Activated CD8-positive, alpha-beta memory T cell treated with anti-CD3 and anti-CD28 coated beads for 36 hours (primary cell): Measurements from ENCODE around the gene TSKU. TPM values are rescaled to one million over a fixed set of nuclear protein-coding genes. Genes with fewer than 3 reads are reported as not detected.

Experiments
- CTCF ChIA-PET: fragments of 350-600 bp; sonication (Branson Sonifier 250); formaldehyde crosslinking; loops from one replicate; lab custom pipeline; 2021; ENCODE audit warnings: antibody characterized with exemption; lab: Charles Lee
- POLR2A ChIA-PET: fragments of 350-600 bp; sonication (Branson Sonifier 250); formaldehyde crosslinking; loops from one replicate; lab custom pipeline; 2021; ENCODE audit warnings: antibody characterized with exemption; lab: Charles Lee
- total RNA-seq, 2 experiments: library from RNA; stranded (reverse); gene quantifications; one replicate each; pipeline ENCODE4 v1.2.3, GENCODE V29; 2021

TSKU gene
- total RNA-seq, 2 experiments from 2014 or later: 1.4 to 1.5 TPM

GRCh38 chr11:76768088-76768908 is 14.9 kb upstream of the TSKU start:
- POLR2A ChIA-PET: no interaction called here
- CTCF ChIA-PET: interaction anchor here (1.0 kb wide), 1 partner anchor 34 kb away, joined by 3 read pairs; no protein-coding TSS in a partner anchor

GRCh38 chr11:76768909-76769560 is 14.1 kb upstream of the TSKU start:
- POLR2A ChIA-PET: no interaction called here
- CTCF ChIA-PET: no interaction called here

- ChIA-PET CTCF (no interaction called here), POLR2A (no interaction called here)
Observed at GRCh38 chr11:76769645-76770586, 13.2 kb upstream of the TSKU start.

GRCh38 chr11:76770642-76771445 is 12.3 kb upstream of the TSKU start:
- ChIA-PET CTCF (no interaction called here), POLR2A (no interaction called here)

- ChIA-PET CTCF (no interaction called here), POLR2A (no interaction called here)
Observed at GRCh38 chr11:76771446-76772099, 11.6 kb upstream of the TSKU start.

GRCh38 chr11:76772100-76772782 is 10.9 kb upstream of the TSKU start:
- ChIA-PET CTCF (no interaction called here), POLR2A (no interaction called here)

- POLR2A ChIA-PET: no interaction called here
- CTCF ChIA-PET: no interaction called here
Observed at GRCh38 chr11:76772783-76773106, 10.4 kb upstream of the TSKU start.

- CTCF ChIA-PET: interaction anchor here (0.9 kb wide), 1 partner anchor 25 kb away, joined by 3 read pairs; no protein-coding TSS in a partner anchor
- POLR2A ChIA-PET: no interaction called here
Observed at GRCh38 chr11:76773921-76774361, 9.2 kb upstream of the TSKU start.

- POLR2A ChIA-PET: no interaction called here
- CTCF ChIA-PET: no interaction called here
Observed at GRCh38 chr11:76776472-76776871, 6.7 kb upstream of the TSKU start.

- CTCF ChIA-PET: no interaction called here
Observed at GRCh38 chr11:76777305-76777704, 5.9 kb upstream of the TSKU start.

GRCh38 chr11:76777876-76778275 is 5.3 kb upstream of the TSKU start:
- POLR2A ChIA-PET: no interaction called here
- CTCF ChIA-PET: no interaction called here

More at GRCh38 chr11:76777305-76777704, 5.9 kb upstream of the TSKU start:
- POLR2A ChIA-PET: no interaction called here

GRCh38 chr11:76778874-76779273 is 4.3 kb upstream of the TSKU start:
- CTCF ChIA-PET: interaction anchor here (1.3 kb wide), 1 partner anchor 29 kb away, joined by 3 read pairs; no protein-coding TSS in a partner anchor
- POLR2A ChIA-PET: no interaction called here

- ChIA-PET CTCF (no interaction called here), POLR2A (no interaction called here)
Observed at GRCh38 chr11:76781046-76781801, 1.9 kb upstream of the TSKU start.

- ChIA-PET POLR2A (interaction anchor here (0.7 kb wide), 2 partner anchors 57 to 346 kb away, joined by 5 read pairs; no protein-coding TSS in a partner anchor), CTCF (interaction anchor here (1.3 kb wide), 1 partner anchor 60 kb away, joined by 5 read pairs; no protein-coding TSS in a partner anchor)
Observed at GRCh38 chr11:76781807-76782530, 1.2 kb upstream of the TSKU start.

- ChIA-PET CTCF (interaction anchor here (1.3 kb wide), 1 partner anchor 61 kb away, joined by 5 read pairs; no protein-coding TSS in a partner anchor), POLR2A (interaction anchor here (0.5 to 0.7 kb wide), 3 partner anchors 58 to 345 kb away, joined by 3 to 5 read pairs (median 5); no protein-coding TSS in a partner anchor)
Observed at GRCh38 chr11:76782531-76783293, 444 bp upstream of the TSKU start.
